HTR-8/SVneo (cell line): ENCODE data around the gene OTUD5.
"Not testable (repeated sequence)": the region's sequence is repeated elsewhere in the genome, so short reads cannot be mapped to it uniquely, and the experiment has no call there.

Experiments
- DNase-seq: peaks from one replicate; pipeline ENCODE4 v3.0.0; 2011; ENCODE audit warnings: low spot score, mixed read lengths; ENCODE audit not compliant: insufficient read length
- FAIRE-seq: peaks from 2 replicates; lab custom pipeline; 2011; peaks lifted over from hg19 to GRCh38; lab: Jason Lieb, UNC

OTUD5 gene

DNA sequence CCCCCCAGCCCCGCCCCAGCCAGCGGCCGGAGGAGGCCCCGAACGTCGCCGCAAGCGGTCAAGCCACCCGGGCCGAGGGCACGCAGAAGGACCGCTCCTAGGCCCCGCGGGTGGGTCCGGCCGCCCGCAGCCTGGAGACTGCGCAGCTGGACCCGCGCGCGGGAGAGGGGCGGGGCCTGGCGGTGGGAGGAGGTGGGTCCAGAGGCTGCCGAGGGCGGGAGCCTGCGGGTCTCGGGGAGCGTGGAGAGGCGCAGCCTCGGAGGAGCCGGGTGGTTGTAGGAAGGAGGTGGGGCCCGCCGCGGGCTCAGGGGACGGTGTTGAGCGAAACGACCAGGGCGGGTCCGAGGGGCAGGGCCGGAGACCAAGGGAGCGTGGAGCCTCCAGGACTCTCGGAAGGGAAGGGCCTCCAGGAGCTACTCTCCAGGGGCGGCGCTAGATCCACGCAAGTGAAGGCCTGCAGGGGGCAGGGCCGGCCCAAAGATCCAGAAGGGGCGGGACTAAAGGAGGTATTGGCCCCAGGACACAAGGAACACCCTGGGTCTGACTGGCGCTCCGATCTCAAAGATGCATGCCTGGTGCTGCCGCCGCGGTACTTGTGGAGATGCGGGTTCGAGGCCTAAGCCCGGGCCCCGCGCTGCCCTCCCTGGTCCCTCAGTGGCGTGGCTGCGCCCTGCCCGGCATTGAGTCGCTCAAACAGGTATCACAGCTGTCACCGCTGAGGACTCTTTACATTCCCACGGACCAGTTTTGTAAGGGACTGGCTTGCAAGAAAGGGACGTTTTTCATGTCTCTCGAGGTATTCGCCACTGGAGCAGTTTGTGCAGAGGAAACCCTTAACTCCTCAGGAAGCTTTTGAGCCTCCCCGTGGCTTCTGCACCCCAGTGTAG, 65.8 kb downstream of the OTUD5 start:
- DNase-seq (peak; percentile 37), FAIRE-seq (no peak)

GRCh38 chrX:48890934-48891401, 66.4 kb downstream of the OTUD5 start:
- FAIRE-seq (no peak), DNase-seq (no peak)

- DNase-seq (no peak), FAIRE-seq (no peak)
These were observed 67.0 kb downstream of the OTUD5 start for GRCh38 chrX:48890296-48890925.

- DNase-seq, FAIRE-seq: not testable (repeated sequence)
These were observed 70.8 kb downstream of the OTUD5 start for GRCh38 chrX:48886586-48886985.

DNA sequence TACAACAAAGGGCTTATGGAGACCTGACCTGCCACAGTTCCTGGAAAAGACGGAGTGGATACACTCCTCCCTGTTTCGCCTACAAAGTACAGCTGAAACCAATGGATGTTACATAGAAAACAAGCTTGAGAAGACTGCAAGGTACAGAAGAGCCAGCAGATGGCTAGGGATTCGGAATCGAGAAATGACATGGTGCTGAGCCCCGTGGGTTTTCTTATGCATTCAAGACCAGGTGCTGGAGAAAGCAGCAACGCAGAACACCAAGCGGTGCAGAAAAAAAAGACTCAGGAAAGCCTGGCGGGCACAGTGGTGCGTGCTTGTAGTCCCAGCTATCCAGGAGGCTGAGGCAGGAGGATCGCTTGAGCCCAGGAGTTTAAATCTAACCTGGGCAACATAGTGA, 73.7 kb downstream of the OTUD5 start:
- no peak for DNase-seq
- no peak for FAIRE-seq

- FAIRE-seq, DNase-seq: not testable (repeated sequence)
These were observed 80.5 kb downstream of the OTUD5 start for GRCh38 chrX:48876944-48877343.
